Measurements from ENCODE around the gene CASZ1. TPM values are rescaled to one million over a fixed set of nuclear protein-coding genes. Genes with fewer than 3 reads are reported as not detected.

The CASZ1 gene
- total and polyA plus RNA-seq, 9 of the 15 experiments (the other 6 are each of a cell fraction or from before 2014, with no cell fraction given), result 0.01 to 4.0 (median 0.76) TPM; not detected in 1

DNA sequence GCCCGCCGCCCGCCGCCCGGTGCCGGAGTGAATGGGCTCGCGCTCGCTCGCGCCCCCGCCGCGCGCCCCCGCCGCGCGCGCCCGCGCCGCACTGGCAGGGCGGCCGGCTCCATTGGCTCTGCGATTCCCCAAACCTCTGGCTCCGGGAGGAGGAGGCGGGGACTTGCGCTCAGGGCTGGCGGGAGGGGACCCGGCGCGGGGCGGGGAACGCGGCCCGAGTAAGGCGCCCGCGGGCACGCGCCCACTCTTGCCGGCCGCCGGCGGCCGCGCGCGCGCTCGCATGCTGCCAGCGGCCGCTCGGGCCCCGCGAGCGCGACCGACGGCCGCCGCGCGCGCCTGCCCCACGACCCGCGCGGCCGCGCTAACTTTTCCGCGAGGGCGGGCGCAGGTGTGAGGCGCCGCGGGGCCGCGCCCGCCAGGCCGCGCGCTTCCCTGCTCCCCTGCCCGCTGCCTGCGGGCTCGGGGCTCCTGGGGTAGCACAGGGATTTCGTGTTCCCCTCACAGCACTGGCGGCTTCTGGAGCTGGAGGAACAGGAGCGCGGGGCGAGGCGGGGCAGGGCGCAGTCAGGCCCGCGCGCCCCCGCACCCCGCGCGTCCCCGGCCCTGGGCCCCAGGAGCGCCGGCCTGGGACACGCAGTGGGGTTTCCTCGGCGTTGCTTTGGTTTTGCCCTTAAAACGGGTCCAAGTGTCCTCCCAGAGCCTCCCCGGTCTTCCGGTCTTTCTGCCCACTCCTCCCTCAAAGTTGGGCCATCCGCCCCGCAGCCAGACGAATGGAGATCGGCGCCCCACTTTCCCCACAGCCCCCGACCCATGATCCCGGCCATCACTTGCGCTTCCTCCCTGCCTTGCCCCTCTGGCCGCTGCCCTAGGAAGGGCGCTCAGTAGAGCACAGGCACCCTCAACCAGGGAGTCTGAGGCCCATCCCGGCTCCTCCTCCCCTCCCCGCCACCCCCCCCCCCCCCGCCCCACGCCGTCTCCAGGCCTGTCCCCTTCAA, 101.5 kb downstream of the CASZ1 start (continued):
- TF ChIP-seq, protein P1, sequence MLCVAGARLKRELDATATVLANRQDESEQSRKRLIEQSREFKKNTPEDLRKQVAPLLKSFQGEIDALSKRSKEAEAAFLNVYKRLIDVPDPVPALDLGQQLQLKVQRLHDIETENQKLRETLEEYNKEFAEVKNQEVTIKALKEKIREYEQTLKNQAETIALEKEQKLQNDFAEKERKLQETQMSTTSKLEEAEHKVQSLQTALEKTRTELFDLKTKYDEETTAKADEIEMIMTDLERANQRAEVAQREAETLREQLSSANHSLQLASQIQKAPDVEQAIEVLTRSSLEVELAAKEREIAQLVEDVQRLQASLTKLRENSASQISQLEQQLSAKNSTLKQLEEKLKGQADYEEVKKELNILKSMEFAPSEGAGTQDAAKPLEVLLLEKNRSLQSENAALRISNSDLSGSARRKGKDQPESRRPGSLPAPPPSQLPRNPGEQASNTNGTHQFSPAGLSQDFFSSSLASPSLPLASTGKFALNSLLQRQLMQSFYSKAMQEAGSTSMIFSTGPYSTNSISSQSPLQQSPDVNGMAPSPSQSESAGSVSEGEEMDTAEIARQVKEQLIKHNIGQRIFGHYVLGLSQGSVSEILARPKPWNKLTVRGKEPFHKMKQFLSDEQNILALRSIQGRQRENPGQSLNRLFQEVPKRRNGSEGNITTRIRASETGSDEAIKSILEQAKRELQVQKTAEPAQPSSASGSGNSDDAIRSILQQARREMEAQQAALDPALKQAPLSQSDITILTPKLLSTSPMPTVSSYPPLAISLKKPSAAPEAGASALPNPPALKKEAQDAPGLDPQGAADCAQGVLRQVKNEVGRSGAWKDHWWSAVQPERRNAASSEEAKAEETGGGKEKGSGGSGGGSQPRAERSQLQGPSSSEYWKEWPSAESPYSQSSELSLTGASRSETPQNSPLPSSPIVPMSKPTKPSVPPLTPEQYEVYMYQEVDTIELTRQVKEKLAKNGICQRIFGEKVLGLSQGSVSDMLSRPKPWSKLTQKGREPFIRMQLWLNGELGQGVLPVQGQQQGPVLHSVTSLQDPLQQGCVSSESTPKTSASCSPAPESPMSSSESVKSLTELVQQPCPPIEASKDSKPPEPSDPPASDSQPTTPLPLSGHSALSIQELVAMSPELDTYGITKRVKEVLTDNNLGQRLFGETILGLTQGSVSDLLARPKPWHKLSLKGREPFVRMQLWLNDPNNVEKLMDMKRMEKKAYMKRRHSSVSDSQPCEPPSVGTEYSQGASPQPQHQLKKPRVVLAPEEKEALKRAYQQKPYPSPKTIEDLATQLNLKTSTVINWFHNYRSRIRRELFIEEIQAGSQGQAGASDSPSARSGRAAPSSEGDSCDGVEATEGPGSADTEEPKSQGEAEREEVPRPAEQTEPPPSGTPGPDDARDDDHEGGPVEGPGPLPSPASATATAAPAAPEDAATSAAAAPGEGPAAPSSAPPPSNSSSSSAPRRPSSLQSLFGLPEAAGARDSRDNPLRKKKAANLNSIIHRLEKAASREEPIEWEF (CRISPR knock-in tag; IDR thresholded peaks at IDR 0.05), result peak; percentile 65; the same call in 1 of the 2 replicates
- TF ChIP-seq, protein P2, sequence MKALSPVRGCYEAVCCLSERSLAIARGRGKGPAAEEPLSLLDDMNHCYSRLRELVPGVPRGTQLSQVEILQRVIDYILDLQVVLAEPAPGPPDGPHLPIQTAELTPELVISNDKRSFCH (CRISPR knock-in tag; IDR thresholded peaks at IDR 0.05), result no peak
- TF ChIP-seq, protein P2 (tag; IDR thresholded peaks at IDR 0.05), result peak; percentile 56; the same call in 1 of the 2 replicates
- TF ChIP-seq, protein P3, sequence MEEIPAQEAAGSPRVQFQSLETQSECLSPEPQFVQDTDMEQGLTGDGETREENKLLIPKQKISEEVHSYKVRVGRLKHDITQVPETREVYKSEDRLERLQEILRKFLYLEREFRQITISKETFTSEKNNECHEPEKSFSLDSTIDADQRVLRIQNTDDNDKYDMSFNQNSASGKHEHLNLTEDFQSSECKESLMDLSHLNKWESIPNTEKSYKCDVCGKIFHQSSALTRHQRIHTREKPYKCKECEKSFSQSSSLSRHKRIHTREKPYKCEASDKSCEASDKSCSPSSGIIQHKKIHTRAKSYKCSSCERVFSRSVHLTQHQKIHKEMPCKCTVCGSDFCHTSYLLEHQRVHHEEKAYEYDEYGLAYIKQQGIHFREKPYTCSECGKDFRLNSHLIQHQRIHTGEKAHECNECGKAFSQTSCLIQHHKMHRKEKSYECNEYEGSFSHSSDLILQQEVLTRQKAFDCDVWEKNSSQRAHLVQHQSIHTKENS (CRISPR knock-in tag; IDR thresholded peaks at IDR 0.05), result no peak
- TF ChIP-seq, protein P4, sequence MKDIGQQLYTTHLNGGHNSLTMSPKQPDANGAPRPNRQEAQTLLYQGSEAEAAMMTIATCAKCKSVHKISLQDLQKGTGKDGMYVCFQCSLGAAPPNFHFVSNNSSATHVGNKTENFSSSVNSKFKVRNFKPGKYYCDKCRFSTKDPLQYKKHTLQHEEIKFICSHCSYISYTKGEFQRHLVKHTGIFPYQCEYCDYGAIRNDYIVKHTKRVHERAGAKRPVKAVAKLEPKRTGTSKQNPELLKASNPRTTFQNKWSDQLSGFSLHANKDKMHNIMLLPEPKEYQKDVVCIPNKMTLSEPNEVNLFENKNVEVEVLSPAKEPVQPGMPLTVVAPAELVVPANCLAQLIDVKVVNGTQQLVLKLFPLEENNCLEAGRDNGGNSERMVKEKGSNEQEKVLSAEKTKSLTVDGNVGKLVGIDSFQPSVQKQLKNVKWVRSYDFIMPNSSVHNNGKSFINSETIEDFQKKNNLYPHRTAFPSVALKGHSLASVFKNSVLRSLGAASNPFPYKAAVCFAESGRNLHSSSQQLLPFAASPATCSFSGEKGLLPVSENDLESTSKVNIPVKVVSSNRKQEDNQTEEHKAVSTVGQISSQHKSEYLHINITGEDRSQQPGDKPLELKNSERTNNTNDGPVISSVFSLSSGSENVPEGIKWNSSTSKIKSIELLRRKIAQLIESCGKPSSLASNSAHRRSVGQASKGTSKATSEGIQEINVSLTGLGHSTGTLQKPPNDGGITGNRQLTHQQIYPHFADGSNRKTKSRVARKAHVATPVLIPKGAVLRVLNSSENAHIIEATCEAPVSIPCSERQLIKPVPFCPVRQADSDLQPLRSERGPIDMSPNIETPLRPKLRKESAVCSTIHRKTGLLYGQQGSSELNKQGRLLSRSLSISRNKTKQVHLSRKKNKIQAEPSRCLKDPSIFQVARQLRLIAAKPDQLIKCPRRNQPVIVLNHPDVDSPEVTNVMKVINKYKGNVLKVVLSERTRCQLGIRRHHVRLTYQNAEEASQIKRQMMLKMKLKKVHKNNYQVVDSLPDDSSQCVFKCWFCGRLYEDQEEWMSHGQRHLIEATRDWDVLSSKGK (CRISPR knock-in tag; IDR thresholded peaks at IDR 0.05), result no peak
- TF ChIP-seq ZNF175 (CRISPR knock-in tag; IDR thresholded peaks at IDR 0.05; ENCODE audit: low read depth) (peak; percentile 65), JUNB (CRISPR knock-in tag; conservative IDR thresholded peaks at IDR 0.05) (no peak), SOX6 (IDR thresholded peaks at IDR 0.05) (no peak), MTF1 (CRISPR knock-in tag; IDR thresholded peaks at IDR 0.05; ENCODE audit: borderline replicate concordance) (no peak)
- TF ChIP-seq, protein P5, sequence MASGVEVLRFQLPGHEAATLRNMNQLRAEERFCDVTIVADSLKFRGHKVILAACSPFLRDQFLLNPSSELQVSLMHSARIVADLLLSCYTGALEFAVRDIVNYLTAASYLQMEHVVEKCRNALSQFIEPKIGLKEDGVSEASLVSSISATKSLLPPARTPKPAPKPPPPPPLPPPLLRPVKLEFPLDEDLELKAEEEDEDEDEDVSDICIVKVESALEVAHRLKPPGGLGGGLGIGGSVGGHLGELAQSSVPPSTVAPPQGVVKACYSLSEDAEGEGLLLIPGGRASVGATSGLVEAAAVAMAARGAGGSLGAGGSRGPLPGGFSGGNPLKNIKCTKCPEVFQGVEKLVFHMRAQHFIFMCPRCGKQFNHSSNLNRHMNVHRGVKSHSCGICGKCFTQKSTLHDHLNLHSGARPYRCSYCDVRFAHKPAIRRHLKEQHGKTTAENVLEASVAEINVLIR (CRISPR knock-in tag; IDR thresholded peaks at IDR 0.05), result no peak
- TF ChIP-seq, protein P6, sequence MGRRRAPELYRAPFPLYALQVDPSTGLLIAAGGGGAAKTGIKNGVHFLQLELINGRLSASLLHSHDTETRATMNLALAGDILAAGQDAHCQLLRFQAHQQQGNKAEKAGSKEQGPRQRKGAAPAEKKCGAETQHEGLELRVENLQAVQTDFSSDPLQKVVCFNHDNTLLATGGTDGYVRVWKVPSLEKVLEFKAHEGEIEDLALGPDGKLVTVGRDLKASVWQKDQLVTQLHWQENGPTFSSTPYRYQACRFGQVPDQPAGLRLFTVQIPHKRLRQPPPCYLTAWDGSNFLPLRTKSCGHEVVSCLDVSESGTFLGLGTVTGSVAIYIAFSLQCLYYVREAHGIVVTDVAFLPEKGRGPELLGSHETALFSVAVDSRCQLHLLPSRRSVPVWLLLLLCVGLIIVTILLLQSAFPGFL (CRISPR knock-in tag; IDR thresholded peaks at IDR 0.05), result no peak
